Measurements from ENCODE around the gene ZC3H7B. TPM values are rescaled to one million over a fixed set of nuclear protein-coding genes. Genes with fewer than 3 reads are reported as not detected.

Gene ZC3H7B
- polyA plus RNA-seq, 3 donors: 0.31 to 15.7 (median 0.49) TPM

- Histone ChIP-seq H3K4me1 (ENCODE audit: control insufficient read depth in 1 of 2, insufficient read depth in 2 of 2, low read length in 2 of 2) (peaks cover 12 to 18% of the 10 kb centered on the region in 2 donors), H3K36me3 (replicated peaks in 1 of 2; ENCODE audit: control insufficient read depth in 1 of 2, insufficient read depth in 2 of 2, low read length in 2 of 2) (no peaks in the 10 kb centered on the region), H4K20me1 (ENCODE audit: insufficient read depth, low read length) (no peaks in the 10 kb centered on the region), H2AFZ (ENCODE audit: insufficient read depth, low read depth, low read length, poor library complexity, severe bottlenecking) (peak within 1 kb of the TSS; percentile 86), H3K79me2 (ENCODE audit: insufficient read depth, low read length) (no peaks in the 10 kb centered on the region), H3K9me3 (replicated peaks in 1 of 2; ENCODE audit: control insufficient read depth in 1 of 2, insufficient read depth in 1 of 2, low read length in 2 of 2) (no peaks in the 10 kb centered on the region), H3K27me3 (ENCODE audit: control insufficient read depth in 2 of 2, insufficient read depth in 2 of 2, low read length in 2 of 2) (no peaks in the 10 kb centered on the region), H3K27ac (ENCODE audit: low read depth in 1 of 2, low read length in 2 of 2) (peak within 1 kb of the TSS; percentile 87 to 90), H3K4me3 (replicated peaks in 1 of 3; ENCODE audit: low read depth in 2 of 3, low read length in 3 of 3) (peak within 1 kb of the TSS; percentile 54 to 85 (median 70)), H3K4me2 (replicated peaks; ENCODE audit: extremely low read depth, low read length, poor library complexity, severe bottlenecking) (peak within 1 kb of the TSS; percentile 82), H3K9ac (ENCODE audit: insufficient read depth, low read length, poor library complexity, severe bottlenecking) (peak within 1 kb of the TSS; percentile 90)
- Mint-ChIP-seq H3K4me3 (peak within 1 kb of the TSS; percentile 80 to 89), H3K27me3 (ENCODE audit: low read depth in 3 of 3) (peaks cover 3 to 7% (median 3%) of the 10 kb centered on the region in 3 donors), H3K36me3 (no peaks in the 10 kb centered on the region), H3K4me1 (peaks cover 17% of the 10 kb centered on the region), H3K9me3 (peaks cover 0 to 2% (median 0%) of the 10 kb centered on the region in 7 donors), H3K27ac (peak within 1 kb of the TSS; percentile 92 to 99 (median 95))
- peak; percentile 97 to 98 (median 98) for DNase-seq
- WGBS (ENCODE audit: insufficient coverage): 0% methylated on average over 63 of the region's 84 CpGs
- intact Hi-C loops (cut with micrococcal nuclease): loop anchor here (2.0 to 10.0 kb wide), 3 partner anchors 63 to 94 kb away; partner anchors contain the start of genes TOB2 (in 2 of the 2), ACO2 (in 1 of the 2), PHF5A (in 1 of the 2) and RANGAP1 (in 1 of the 2)
- TF ChIP-seq CTCF (IDR thresholded peaks at IDR 0.05): no peak
Measured at GRCh38 chr22:41381329-41382097, 80.2 kb downstream of the ZC3H7B start, which contains the start of gene TEF. Gene TEF, plus strand, starts transcription at chr22:41381942. Its CDS starts 103 bp downstream, at chr22:41382045.

- Mint-ChIP-seq H3K4me3 (peak overlapping the region; percentile 80 to 83), H3K27me3 (ENCODE audit: low read depth in 3 of 3) (peaks cover 3 to 7% (median 3%) of the 10 kb centered on the region in 3 donors), H3K27ac (peak overlapping the region; percentile 62 to 93 (median 87)), H3K4me1 (peaks cover 18% of the 10 kb centered on the region), H3K9me3 (peaks cover 0 to 2% (median 0%) of the 10 kb centered on the region in 7 donors), H3K36me3 (no peaks in the 10 kb centered on the region)
- Histone ChIP-seq H3K27me3 (ENCODE audit: control insufficient read depth in 2 of 2, insufficient read depth in 2 of 2, low read length in 2 of 2) (no peaks in the 10 kb centered on the region), H3K9ac (ENCODE audit: insufficient read depth, low read length, poor library complexity, severe bottlenecking) (peak overlapping the region; percentile 90), H3K4me2 (replicated peaks; ENCODE audit: extremely low read depth, low read length, poor library complexity, severe bottlenecking) (peak overlapping the region; percentile 82), H3K4me1 (ENCODE audit: control insufficient read depth in 1 of 2, insufficient read depth in 2 of 2, low read length in 2 of 2) (peaks cover 12 to 18% of the 10 kb centered on the region in 2 donors), H3K36me3 (replicated peaks in 1 of 2; ENCODE audit: control insufficient read depth in 1 of 2, insufficient read depth in 2 of 2, low read length in 2 of 2) (no peaks in the 10 kb centered on the region), H3K4me3 (replicated peaks in 1 of 3; ENCODE audit: low read depth in 2 of 3, low read length in 3 of 3) (peak overlapping the region; percentile 54 to 85 (median 70)), H3K27ac (ENCODE audit: low read depth in 1 of 2, low read length in 2 of 2) (peak overlapping the region; percentile 87 to 90), H4K20me1 (ENCODE audit: insufficient read depth, low read length) (no peaks in the 10 kb centered on the region), H3K79me2 (ENCODE audit: insufficient read depth, low read length) (no peaks in the 10 kb centered on the region), H3K9me3 (replicated peaks in 1 of 2; ENCODE audit: control insufficient read depth in 1 of 2, insufficient read depth in 1 of 2, low read length in 2 of 2) (no peaks in the 10 kb centered on the region), H2AFZ (ENCODE audit: insufficient read depth, low read depth, low read length, poor library complexity, severe bottlenecking) (peak overlapping the region; percentile 86)
- peak; percentile 7 to 48 (median 37) for DNase-seq
- no peak for TF ChIP-seq CTCF (IDR thresholded peaks at IDR 0.05)
- WGBS (ENCODE audit: insufficient coverage): 0% methylated on average over 20 of the region's 35 CpGs
- intact Hi-C loops (cut with micrococcal nuclease): loop anchor here (5.0 to 10.0 kb wide), 2 partner anchors 63 to 95 kb away; partner anchors contain the start of genes TOB2 (in 2 of the 2) and RANGAP1 (in 1 of the 2)
Measured at GRCh38 chr22:41382098-41382578, 80.8 kb downstream of the ZC3H7B start.

Data from CD14-positive monocyte (primary cell).